Adrenal gland (tissue), 12 donors: ENCODE data around the gene GATA1. TPM values are rescaled to one million over a fixed set of nuclear protein-coding genes. Genes with fewer than 3 reads are reported as not detected.

ENCODE experiments used
- DNase-seq, 7 donors: peaks; one replicate each; pipeline ENCODE4 v3.0.0-alpha.2; 2019 to 2020
- H3K27ac ChIP-seq, 5 donors: fragments of 200-600 bp; sonication (generic) in 4 of 5; 1 replicate in 3 of 5; 2 replicates in 2 of 5; pipeline versions ENCODE4 v1.5.1 to v1.8.0; 2016 to 2020; ENCODE audit warnings: mild to moderate bottlenecking in 1 of 5
- H3K27me3 ChIP-seq: fragments of 200-600 bp; 2 replicates; pipeline ENCODE4 v1.8.0; 2021
- H3K36me3 ChIP-seq, 2 donors: fragments of 200-600 bp; replicated peaks in 1 of 2; 1 replicate in 1 of 2; 2 replicates in 1 of 2; pipeline versions ENCODE4 v1.5.1 to v1.8.0; 2018 to 2022
- H3K4me1 ChIP-seq, 2 donors: fragments of 200-600 bp; replicated peaks in 1 of 2; 1 replicate in 1 of 2; 2 replicates in 1 of 2; pipeline versions ENCODE4 v1.5.1 to v1.8.0; 2018 to 2021
- H3K4me3 ChIP-seq, 4 donors: fragments of 200-600 bp; sonication (generic) in 3 of 4; one replicate each; pipeline ENCODE4 v1.5.1; 2016 to 2018
- H3K9me3 ChIP-seq, 3 donors: fragments of 200-600 bp; sonication (generic) in 1 of 3; replicated peaks in 1 of 3; 1 replicate in 2 of 3; 2 replicates in 1 of 3; pipeline versions ENCODE4 v1.5.1 to v1.8.0; 2016 to 2021
- POLR2A ChIP-seq, 2 donors: fragments of 450-650 bp; IDR thresholded peaks; one replicate each; pipeline ENCODE4 v1.6.1; 2017; ENCODE audit warnings: antibody characterized with exemption in 2 of 2, mild to moderate bottlenecking in 2 of 2, moderate library complexity in 1 of 2
- WGBS, 4 donors: extraction: QIAGEN DNeasy Blood & Tissue Kit in 2 of 4; methylation state at CpG; one replicate each; pipeline versions ENCODE4 v1.1.5 to v1.1.7; 2013 to 2017; 5-methylcytosine and 5-hydroxymethylcytosine counted together
- intact Hi-C, 2 donors: fragments of 100-400 bp; cut with DNase I; formaldehyde crosslinking; loops; one replicate each; pipeline versions ENCODE4 v1.14.1 to v1.15.0; 2022 to 2023
- polyA plus RNA-seq, 3 donors: library from polyadenylated mRNA; stranded (reverse); fragments of 200-250 nt in 2 of 3; fragments of 350-450 nt in 1 of 3; fragmentation: Illumina TruSeq in 1 of 3; extraction: RNeasy Lipid Tissue Mini Kit (QIAGEN cat#74804) in 1 of 3; gene quantifications; one replicate each; pipeline ENCODE4 v1.2.3, GENCODE V29; 2013 to 2014
- total RNA-seq, 9 donors: library from RNA; depleted of rRNA in 4 of 9; stranded (reverse); fragments of >200 nt in 4 of 9; fragments of 120-200 nt in 1 of 9; fragmentation: NEBNext Ultra II Directional in 1 of 9; extraction: Animal tissue kit (Norgen Biotek cat#: 25700) in 1 of 9; gene quantifications; one replicate each; pipeline versions ENCODE4 v1.1.0 to v1.2.4, GENCODE V29; 2013 to 2023
- TF ChIP-seq, protein P1 (sequence below), 6 experiments: fragments of 450-650 bp in 4 of 6; fragments of 200-600 bp in 2 of 6; sonication (generic) in 1 of 6; IDR thresholded peaks; 1 replicate in 5 of 6; 2 replicates in 1 of 6; pipeline versions ENCODE4 v1.5.1 to v1.8.0; 2016 to 2021; ENCODE audit warnings: antibody characterized with exemption in 6 of 6, mild to moderate bottlenecking in 2 of 6, moderate library complexity in 1 of 6
- donor health status: healthy with polysubstance abuse.
- donor health status: Bipolar disorder and iron deficiency.
- donor health status: DM: yes; HTN: yes; CAD: no.
- donor health status: DM: no; HTN: no; CAD: no.
- donor health status: DM: no; HTN: no; CAD: no.
- donor health status: DM: yes; HTN: yes; CAD: no.

Gene GATA1
- total and polyA plus RNA-seq, 12 donors = 0.27 to 0.43 (median 0.33) TPM; not detected in 9

DNA sequence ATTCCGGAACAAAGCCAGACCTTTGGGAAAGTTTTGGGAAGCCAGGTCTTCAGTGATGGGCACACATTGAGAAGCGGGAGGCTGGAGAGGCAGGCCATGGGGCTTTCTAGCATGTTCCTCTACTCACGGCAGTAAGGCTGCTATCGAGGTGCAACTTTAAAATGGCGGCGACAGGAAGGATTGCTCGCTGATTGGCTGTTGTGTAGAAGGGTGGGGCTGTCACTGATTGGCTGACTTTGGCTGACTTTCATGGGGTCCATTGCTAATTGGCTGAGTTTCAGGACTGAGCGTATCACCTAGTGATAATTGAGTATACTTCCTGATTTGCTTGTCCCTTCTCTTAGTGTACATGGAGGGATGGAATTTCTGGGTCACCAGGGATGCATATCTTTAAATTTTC lies 44.6 kb upstream of the GATA1 start:
- Histone ChIP-seq H3K9me3 (no peaks in the 10 kb centered on the region), H3K4me1 (peaks cover 0 to under 1% of the 10 kb centered on the region in 2 donors), H3K36me3 (no peaks in the 10 kb centered on the region), H3K4me3 (no peak overlapping the region), H3K27ac (no peak overlapping the region), H3K27me3 (no peaks in the 10 kb centered on the region)
- no peak for DNase-seq
- TF ChIP-seq POLR2A (IDR thresholded peaks at IDR 0.05) = no peak
- TF ChIP-seq, protein P1, sequence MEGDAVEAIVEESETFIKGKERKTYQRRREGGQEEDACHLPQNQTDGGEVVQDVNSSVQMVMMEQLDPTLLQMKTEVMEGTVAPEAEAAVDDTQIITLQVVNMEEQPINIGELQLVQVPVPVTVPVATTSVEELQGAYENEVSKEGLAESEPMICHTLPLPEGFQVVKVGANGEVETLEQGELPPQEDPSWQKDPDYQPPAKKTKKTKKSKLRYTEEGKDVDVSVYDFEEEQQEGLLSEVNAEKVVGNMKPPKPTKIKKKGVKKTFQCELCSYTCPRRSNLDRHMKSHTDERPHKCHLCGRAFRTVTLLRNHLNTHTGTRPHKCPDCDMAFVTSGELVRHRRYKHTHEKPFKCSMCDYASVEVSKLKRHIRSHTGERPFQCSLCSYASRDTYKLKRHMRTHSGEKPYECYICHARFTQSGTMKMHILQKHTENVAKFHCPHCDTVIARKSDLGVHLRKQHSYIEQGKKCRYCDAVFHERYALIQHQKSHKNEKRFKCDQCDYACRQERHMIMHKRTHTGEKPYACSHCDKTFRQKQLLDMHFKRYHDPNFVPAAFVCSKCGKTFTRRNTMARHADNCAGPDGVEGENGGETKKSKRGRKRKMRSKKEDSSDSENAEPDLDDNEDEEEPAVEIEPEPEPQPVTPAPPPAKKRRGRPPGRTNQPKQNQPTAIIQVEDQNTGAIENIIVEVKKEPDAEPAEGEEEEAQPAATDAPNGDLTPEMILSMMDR (IDR thresholded peaks at IDR 0.05) = no peak
- WGBS, 4 donors = 91 to 95% (median 92%) methylated on average over 4 to 8 of the region's 8 CpGs
- intact Hi-C loops = no loop called here

GRCh38 chrX:48745222-48745621 lies 41.2 kb upstream of the GATA1 start:
- no peaks in the 10 kb centered on the region for H3K4me1 ChIP-seq
- H3K27me3 ChIP-seq = no peaks in the 10 kb centered on the region
- DNase-seq = no peak
- H3K36me3 ChIP-seq = no peaks in the 10 kb centered on the region
- intact Hi-C loops = no loop called here
- no peaks in the 10 kb centered on the region for H3K9me3 ChIP-seq
- WGBS, 4 donors = 79 to 88% (median 83%) methylated on average over 4 of the region's 4 CpGs
- no peak overlapping the region for H3K4me3 ChIP-seq
- TF ChIP-seq, protein P1 (IDR thresholded peaks at IDR 0.05) = no peak
- no peak for TF ChIP-seq POLR2A (IDR thresholded peaks at IDR 0.05)
- H3K27ac ChIP-seq = no peak overlapping the region

GRCh38 chrX:48747415-48748016 lies 38.9 kb upstream of the GATA1 start:
- 57 to 73% (median 69%) methylated on average over 6 to 8 of the region's 8 CpGs for WGBS, 4 donors
- intact Hi-C loops = no loop called here
- H3K9me3 ChIP-seq = no peaks in the 10 kb centered on the region
- H3K4me1 ChIP-seq = no peaks in the 10 kb centered on the region
- no peak overlapping the region for H3K27ac ChIP-seq
- TF ChIP-seq POLR2A (IDR thresholded peaks at IDR 0.05) = no peak
- TF ChIP-seq, protein P1 (IDR thresholded peaks at IDR 0.05) = no peak
- H3K36me3 ChIP-seq = no peaks in the 10 kb centered on the region
- H3K27me3 ChIP-seq = no peaks in the 10 kb centered on the region
- no peak for DNase-seq
- H3K4me3 ChIP-seq = no peak overlapping the region

DNA sequence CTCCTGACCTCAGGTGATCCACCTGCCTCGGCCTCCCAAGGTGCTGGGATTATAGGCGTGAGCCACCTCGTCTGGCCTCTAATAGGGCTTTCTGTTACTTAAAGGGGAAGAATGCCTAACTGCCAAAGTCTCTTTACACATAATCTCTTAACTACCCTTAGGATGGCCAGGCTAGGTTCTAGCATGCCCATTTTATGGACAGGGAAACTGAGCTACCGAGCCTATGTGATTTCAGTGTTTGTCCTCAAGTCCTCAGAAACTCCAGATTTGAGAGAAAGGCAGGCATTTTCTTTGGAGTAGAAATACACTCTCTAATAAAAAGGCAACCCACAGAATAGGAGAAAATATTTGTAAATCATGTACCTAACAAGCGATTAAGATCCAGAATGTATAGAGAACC lies 37.2 kb upstream of the GATA1 start:
- no peak for DNase-seq
- Histone ChIP-seq H3K9me3 (no peaks in the 10 kb centered on the region), H3K27me3 (peaks cover 3% of the 10 kb centered on the region), H3K4me1 (no peaks in the 10 kb centered on the region), H3K4me3 (no peak overlapping the region), H3K36me3 (no peaks in the 10 kb centered on the region), H3K27ac (no peak overlapping the region)
- WGBS, 4 donors = 70 to 84% (median 78%) methylated on average over 4 to 5 of the region's 5 CpGs
- intact Hi-C loops = no loop called here
- TF ChIP-seq, protein P1 (IDR thresholded peaks at IDR 0.05) = no peak
- TF ChIP-seq POLR2A (IDR thresholded peaks at IDR 0.05) = no peak
